Spleen (tissue), 7 donors: ENCODE results near the gene JMJD4.

Source experiments
- POLR2A ChIP-seq, 3 donors: fragments of 450-650 bp; IDR thresholded peaks; one replicate each; pipeline ENCODE4 v1.5.1; 2017; ENCODE audit warnings: antibody characterized with exemption in 3 of 3, mild to moderate bottlenecking in 1 of 3
- TF ChIP-seq, protein P1 (sequence below), 11 experiments: fragments of 200-600 bp in 7 of 11; fragments of 450-650 bp in 4 of 11; sonication (generic) in 4 of 11; IDR thresholded peaks in 8 of 11; conservative IDR thresholded peaks in 3 of 11; 1 replicate in 7 of 11; 2 replicates in 4 of 11; pipeline versions ENCODE4 v1.4.0 to v1.8.0; 2016 to 2021; ENCODE audit warnings: antibody characterized with exemption in 11 of 11, inconsistent platforms in 4 of 11, mild to moderate bottlenecking in 1 of 11
- donor health status: DM: no; HTN: no; CAD: no; lungs with moderate emphysema.
- donor health status: DM: no; HTN: no; CAD: no.
- donor health status: DM: no; HTN: no; CAD: no.

DNA sequence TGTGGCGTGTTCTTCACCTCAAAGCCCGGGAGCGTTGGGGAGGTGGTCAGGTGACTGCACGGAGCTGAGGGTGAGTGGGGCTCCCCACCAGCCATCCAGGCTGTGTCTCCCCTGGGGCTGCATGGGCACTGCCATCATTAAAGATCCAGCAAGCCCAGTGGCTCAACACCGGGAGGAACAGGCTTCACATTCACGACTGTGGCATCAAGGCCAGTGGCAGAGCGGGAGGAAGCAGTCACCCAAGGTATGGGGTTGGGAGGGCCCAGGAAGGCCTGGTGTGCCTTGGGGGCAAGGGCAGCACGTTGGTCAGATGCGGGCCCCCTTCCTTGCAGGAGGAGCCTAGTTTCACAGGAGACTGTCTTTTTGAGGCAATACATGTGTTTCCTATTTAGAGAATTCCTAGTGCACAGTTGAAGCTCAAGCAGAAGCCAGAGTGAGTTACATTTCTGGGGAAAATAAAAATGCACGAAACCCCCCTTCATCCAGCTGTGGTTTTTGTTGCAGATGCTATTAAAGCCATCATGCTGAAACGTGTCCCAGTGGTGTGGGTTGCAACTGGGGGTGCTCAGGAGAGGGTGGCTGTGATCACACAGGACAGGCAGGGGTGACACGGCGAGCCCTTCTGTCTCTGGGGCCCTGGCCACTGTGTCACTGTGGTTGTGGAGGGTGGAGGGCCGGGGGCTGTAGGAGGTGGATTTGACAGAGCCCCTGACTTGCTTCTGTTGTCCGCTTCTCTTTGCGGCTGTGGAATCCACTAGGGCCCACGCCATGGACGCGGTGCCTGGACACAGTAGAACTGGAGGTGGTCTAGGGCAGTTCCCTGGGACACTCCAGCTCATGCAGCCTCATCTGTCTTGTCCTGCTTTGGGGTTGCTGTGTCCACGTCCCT is 34.2 kb upstream of the JMJD4 start:
- TF ChIP-seq, protein P1, sequence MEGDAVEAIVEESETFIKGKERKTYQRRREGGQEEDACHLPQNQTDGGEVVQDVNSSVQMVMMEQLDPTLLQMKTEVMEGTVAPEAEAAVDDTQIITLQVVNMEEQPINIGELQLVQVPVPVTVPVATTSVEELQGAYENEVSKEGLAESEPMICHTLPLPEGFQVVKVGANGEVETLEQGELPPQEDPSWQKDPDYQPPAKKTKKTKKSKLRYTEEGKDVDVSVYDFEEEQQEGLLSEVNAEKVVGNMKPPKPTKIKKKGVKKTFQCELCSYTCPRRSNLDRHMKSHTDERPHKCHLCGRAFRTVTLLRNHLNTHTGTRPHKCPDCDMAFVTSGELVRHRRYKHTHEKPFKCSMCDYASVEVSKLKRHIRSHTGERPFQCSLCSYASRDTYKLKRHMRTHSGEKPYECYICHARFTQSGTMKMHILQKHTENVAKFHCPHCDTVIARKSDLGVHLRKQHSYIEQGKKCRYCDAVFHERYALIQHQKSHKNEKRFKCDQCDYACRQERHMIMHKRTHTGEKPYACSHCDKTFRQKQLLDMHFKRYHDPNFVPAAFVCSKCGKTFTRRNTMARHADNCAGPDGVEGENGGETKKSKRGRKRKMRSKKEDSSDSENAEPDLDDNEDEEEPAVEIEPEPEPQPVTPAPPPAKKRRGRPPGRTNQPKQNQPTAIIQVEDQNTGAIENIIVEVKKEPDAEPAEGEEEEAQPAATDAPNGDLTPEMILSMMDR (IDR thresholded peaks at IDR 0.05 in 8 of 11, conservative IDR thresholded peaks at IDR 0.05 in 3 of 11) = no peak
- no peak for TF ChIP-seq POLR2A (IDR thresholded peaks at IDR 0.05)
